Adrenal gland (tissue), 12 donors: ENCODE measurements around the gene TARBP2. TPM values are rescaled to one million over a fixed set of nuclear protein-coding genes. Genes with fewer than 3 reads are reported as not detected.

Experiments used
- DNase-seq, 7 donors: peaks; one replicate each; pipeline ENCODE4 v3.0.0-alpha.2; 2019 to 2020
- H3K27ac ChIP-seq, 5 donors: fragments of 200-600 bp; sonication (generic) in 4 of 5; 1 replicate in 3 of 5; 2 replicates in 2 of 5; pipeline versions ENCODE4 v1.5.1 to v1.8.0; 2016 to 2020; ENCODE audit warnings: mild to moderate bottlenecking in 1 of 5
- H3K27me3 ChIP-seq: fragments of 200-600 bp; 2 replicates; pipeline ENCODE4 v1.8.0; 2021
- H3K36me3 ChIP-seq, 2 donors: fragments of 200-600 bp; replicated peaks in 1 of 2; 1 replicate in 1 of 2; 2 replicates in 1 of 2; pipeline versions ENCODE4 v1.5.1 to v1.8.0; 2018 to 2022
- H3K4me1 ChIP-seq, 2 donors: fragments of 200-600 bp; replicated peaks in 1 of 2; 1 replicate in 1 of 2; 2 replicates in 1 of 2; pipeline versions ENCODE4 v1.5.1 to v1.8.0; 2018 to 2021
- H3K4me3 ChIP-seq, 4 donors: fragments of 200-600 bp; sonication (generic) in 3 of 4; one replicate each; pipeline ENCODE4 v1.5.1; 2016 to 2018
- H3K9me3 ChIP-seq, 3 donors: fragments of 200-600 bp; sonication (generic) in 1 of 3; replicated peaks in 1 of 3; 1 replicate in 2 of 3; 2 replicates in 1 of 3; pipeline versions ENCODE4 v1.5.1 to v1.8.0; 2016 to 2021
- POLR2A ChIP-seq, 2 donors: fragments of 450-650 bp; IDR thresholded peaks; one replicate each; pipeline ENCODE4 v1.6.1; 2017; ENCODE audit warnings: antibody characterized with exemption in 2 of 2, mild to moderate bottlenecking in 2 of 2, moderate library complexity in 1 of 2
- WGBS, 4 donors: extraction: QIAGEN DNeasy Blood & Tissue Kit in 2 of 4; methylation state at CpG; one replicate each; pipeline versions ENCODE4 v1.1.5 to v1.1.7; 2013 to 2017; 5-methylcytosine and 5-hydroxymethylcytosine counted together
- intact Hi-C, 2 donors: fragments of 100-400 bp; cut with DNase I; formaldehyde crosslinking; loops; one replicate each; pipeline versions ENCODE4 v1.14.1 to v1.15.0; 2022 to 2023
- polyA plus RNA-seq, 3 donors: library from polyadenylated mRNA; stranded (reverse); fragments of 200-250 nt in 2 of 3; fragments of 350-450 nt in 1 of 3; fragmentation: Illumina TruSeq in 1 of 3; extraction: RNeasy Lipid Tissue Mini Kit (QIAGEN cat#74804) in 1 of 3; gene quantifications; one replicate each; pipeline ENCODE4 v1.2.3, GENCODE V29; 2013 to 2014
- total RNA-seq, 9 donors: library from RNA; depleted of rRNA in 4 of 9; stranded (reverse); fragments of >200 nt in 4 of 9; fragments of 120-200 nt in 1 of 9; fragmentation: NEBNext Ultra II Directional in 1 of 9; extraction: Animal tissue kit (Norgen Biotek cat#: 25700) in 1 of 9; gene quantifications; one replicate each; pipeline versions ENCODE4 v1.1.0 to v1.2.4, GENCODE V29; 2013 to 2023
- TF ChIP-seq, protein P1 (sequence below), 6 experiments: fragments of 450-650 bp in 4 of 6; fragments of 200-600 bp in 2 of 6; sonication (generic) in 1 of 6; IDR thresholded peaks; 1 replicate in 5 of 6; 2 replicates in 1 of 6; pipeline versions ENCODE4 v1.5.1 to v1.8.0; 2016 to 2021; ENCODE audit warnings: antibody characterized with exemption in 6 of 6, mild to moderate bottlenecking in 2 of 6, moderate library complexity in 1 of 6
- donor health status: healthy with polysubstance abuse.
- donor health status: Bipolar disorder and iron deficiency.
- donor health status: DM: yes; HTN: yes; CAD: no.
- donor health status: DM: no; HTN: no; CAD: no.
- donor health status: DM: no; HTN: no; CAD: no.
- donor health status: DM: yes; HTN: yes; CAD: no.

TARBP2 gene
- total and polyA plus RNA-seq, 12 donors: 14.9 to 72.9 (median 32.8) TPM

DNA sequence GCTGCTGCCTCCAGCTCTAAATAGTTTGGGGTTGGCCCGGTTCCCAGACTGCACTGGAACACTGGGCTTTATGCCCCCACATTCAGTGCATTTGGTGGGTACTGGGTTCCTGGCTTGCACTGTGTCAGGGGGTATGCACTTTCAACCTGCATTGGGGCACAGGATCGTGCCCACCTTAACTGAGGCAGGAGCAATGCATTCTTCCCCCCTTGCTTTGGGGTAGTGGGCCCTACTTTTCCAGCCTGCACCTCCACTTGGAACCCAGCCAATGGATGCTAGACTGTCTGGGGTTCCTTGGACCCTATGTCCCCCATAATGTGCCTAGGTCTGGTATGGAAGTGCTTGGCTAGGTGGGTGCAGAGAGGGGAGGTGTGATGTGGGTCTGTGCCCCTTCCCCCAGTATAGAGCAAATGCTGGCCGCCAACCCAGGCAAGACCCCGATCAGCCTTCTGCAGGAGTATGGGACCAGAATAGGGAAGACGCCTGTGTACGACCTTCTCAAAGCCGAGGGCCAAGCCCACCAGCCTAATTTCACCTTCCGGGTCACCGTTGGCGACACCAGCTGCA, 615 bp downstream of the TARBP2 start:
- Histone ChIP-seq H3K36me3 (peaks cover 0 to 24% of the 10 kb centered on the region in 2 donors), H3K4me1 (peaks cover 29 to 46% of the 10 kb centered on the region in 2 donors), H3K27ac (peak overlapping the region; percentile 92 to 100 (median 99)), H3K9me3 (no peaks in the 10 kb centered on the region), H3K4me3 (peak overlapping the region in 3 of 4 donors; percentile 53 to 74 (median 57)), H3K27me3 (no peaks in the 10 kb centered on the region)
- DNase-seq: peak in 1 of 7 donors; percentile 59
- intact Hi-C loops: loop anchor here (5.0 to 10.0 kb wide), 2 partner anchors 49 to 177 kb away; partner anchors contain the start of genes AAAS (in 1 of the 2) and PCBP2 (in 1 of the 2)
- WGBS, 4 donors: 58 to 71% (median 60%) methylated on average over 4 to 10 of the region's 10 CpGs
- TF ChIP-seq POLR2A (IDR thresholded peaks at IDR 0.05): no peak
- TF ChIP-seq, protein P1, sequence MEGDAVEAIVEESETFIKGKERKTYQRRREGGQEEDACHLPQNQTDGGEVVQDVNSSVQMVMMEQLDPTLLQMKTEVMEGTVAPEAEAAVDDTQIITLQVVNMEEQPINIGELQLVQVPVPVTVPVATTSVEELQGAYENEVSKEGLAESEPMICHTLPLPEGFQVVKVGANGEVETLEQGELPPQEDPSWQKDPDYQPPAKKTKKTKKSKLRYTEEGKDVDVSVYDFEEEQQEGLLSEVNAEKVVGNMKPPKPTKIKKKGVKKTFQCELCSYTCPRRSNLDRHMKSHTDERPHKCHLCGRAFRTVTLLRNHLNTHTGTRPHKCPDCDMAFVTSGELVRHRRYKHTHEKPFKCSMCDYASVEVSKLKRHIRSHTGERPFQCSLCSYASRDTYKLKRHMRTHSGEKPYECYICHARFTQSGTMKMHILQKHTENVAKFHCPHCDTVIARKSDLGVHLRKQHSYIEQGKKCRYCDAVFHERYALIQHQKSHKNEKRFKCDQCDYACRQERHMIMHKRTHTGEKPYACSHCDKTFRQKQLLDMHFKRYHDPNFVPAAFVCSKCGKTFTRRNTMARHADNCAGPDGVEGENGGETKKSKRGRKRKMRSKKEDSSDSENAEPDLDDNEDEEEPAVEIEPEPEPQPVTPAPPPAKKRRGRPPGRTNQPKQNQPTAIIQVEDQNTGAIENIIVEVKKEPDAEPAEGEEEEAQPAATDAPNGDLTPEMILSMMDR (IDR thresholded peaks at IDR 0.05): no peak

GRCh38 chr12:53502331-53502730, 1.2 kb downstream of the TARBP2 start:
- H3K4me1 ChIP-seq: peaks cover 29 to 42% of the 10 kb centered on the region in 2 donors
- intact Hi-C loops: loop anchor here (5.0 to 10.0 kb wide), 2 partner anchors 50 to 178 kb away; partner anchors contain the start of genes AAAS (in 1 of the 2) and PCBP2 (in 1 of the 2)
- peak overlapping the region in 2 of 5 donors; percentile 93 to 99 for H3K27ac ChIP-seq

GRCh38 chr12:53502983-53503728, 2.1 kb downstream of the TARBP2 start:
- H3K27me3 ChIP-seq: no peaks in the 10 kb centered on the region
- intact Hi-C loops: loop anchor here (5.0 to 10.0 kb wide), 2 partner anchors 51 to 178 kb away; partner anchors contain the start of genes AAAS (in 1 of the 2) and PCBP2 (in 1 of the 2)
- no peak for DNase-seq

More at GRCh38 chr12:53502331-53502730, 1.2 kb downstream of the TARBP2 start:
- peak in 2 of 7 donors; percentile 16 to 62 for DNase-seq
- 63 to 80% (median 65%) methylated on average over 9 of the region's 9 CpGs for WGBS, 4 donors
- Histone ChIP-seq H3K9me3 (no peaks in the 10 kb centered on the region), H3K4me3 (peak overlapping the region in 1 of 4 donors; percentile 74), H3K27me3 (no peaks in the 10 kb centered on the region), H3K36me3 (peaks cover 0 to 30% of the 10 kb centered on the region in 2 donors)
- TF ChIP-seq, protein P1 (IDR thresholded peaks at IDR 0.05): no peak
- TF ChIP-seq POLR2A (IDR thresholded peaks at IDR 0.05): no peak

More at GRCh38 chr12:53502983-53503728, 2.1 kb downstream of the TARBP2 start:
- Histone ChIP-seq H3K4me1 (peaks cover 29 to 41% of the 10 kb centered on the region in 2 donors), H3K36me3 (peaks cover 0 to 32% of the 10 kb centered on the region in 2 donors), H3K9me3 (no peaks in the 10 kb centered on the region), H3K27ac (peak overlapping the region in 2 of 5 donors; percentile 93 to 99), H3K4me3 (no peak overlapping the region)
- 76 to 90% (median 78%) methylated on average over 7 to 10 of the region's 10 CpGs for WGBS, 4 donors
- TF ChIP-seq, protein P1 (IDR thresholded peaks at IDR 0.05): no peak
- TF ChIP-seq POLR2A (IDR thresholded peaks at IDR 0.05): no peak
